Ecto neural progenitor cell (in vitro differentiated cells): ENCODE measurements around the gene GADD45GIP1.
"Not testable (repeated sequence)": the region's sequence is repeated elsewhere in the genome, so short reads cannot be mapped to it uniquely, and the experiment has no call there.

Experiments used
- DNase-seq: peaks from one replicate; pipeline ENCODE4 v3.0.0-alpha.2; 2018; ENCODE audit warnings: low spot score

The GADD45GIP1 gene

DNA sequence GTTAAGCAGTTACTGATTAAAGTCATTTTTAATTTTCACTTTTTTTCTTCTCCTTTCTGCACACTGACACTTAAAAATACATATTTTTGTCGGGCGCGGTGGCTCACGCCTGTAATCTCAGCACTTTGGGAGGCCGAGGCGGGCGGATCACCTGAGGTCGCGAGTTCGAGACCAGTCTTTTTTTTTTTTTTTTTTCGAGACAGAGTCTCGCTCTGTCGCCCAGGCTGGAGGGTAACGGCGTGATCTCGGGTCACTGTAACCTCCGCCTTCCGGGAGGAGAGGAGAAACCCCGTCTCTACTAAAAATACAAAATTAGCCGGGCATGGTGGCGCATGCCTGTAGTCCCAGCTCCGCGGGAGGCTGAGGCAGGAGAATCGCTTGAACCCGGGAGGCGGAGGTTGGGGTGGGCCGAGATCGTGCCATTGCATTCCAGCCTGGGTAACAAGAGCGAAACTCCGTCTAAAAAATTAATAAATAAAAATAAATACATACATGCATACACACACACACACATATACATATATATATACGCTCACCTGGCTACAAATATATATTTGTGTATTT is 448 bp upstream of the GADD45GIP1 start:
- DNase-seq: not testable (repeated sequence)

- DNase-seq: no peak
Observed at GRCh38 chr19:12955996-12956395, 1.0 kb downstream of the GADD45GIP1 start.

GRCh38 chr19:12955575-12955974 is 1.4 kb downstream of the GADD45GIP1 start:
- DNase-seq: not testable (repeated sequence)

DNA sequence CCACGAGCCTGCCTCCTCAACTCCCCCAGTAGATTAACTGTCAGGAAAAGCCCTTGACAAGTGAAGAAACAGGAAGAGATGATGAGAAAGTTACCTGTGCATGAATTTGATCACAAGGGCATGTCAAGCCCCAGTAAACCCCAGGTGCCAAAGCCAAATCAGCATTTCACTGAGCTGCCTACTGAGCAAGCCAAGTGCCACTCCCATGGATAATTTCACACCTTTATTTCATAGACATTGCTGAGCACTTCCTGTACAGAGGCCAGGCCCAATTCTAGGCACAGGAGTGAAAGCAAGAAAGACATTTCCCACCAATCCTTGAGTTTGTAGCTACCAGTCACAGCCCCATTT is 2.4 kb downstream of the GADD45GIP1 start:
- no peak for DNase-seq

DNA sequence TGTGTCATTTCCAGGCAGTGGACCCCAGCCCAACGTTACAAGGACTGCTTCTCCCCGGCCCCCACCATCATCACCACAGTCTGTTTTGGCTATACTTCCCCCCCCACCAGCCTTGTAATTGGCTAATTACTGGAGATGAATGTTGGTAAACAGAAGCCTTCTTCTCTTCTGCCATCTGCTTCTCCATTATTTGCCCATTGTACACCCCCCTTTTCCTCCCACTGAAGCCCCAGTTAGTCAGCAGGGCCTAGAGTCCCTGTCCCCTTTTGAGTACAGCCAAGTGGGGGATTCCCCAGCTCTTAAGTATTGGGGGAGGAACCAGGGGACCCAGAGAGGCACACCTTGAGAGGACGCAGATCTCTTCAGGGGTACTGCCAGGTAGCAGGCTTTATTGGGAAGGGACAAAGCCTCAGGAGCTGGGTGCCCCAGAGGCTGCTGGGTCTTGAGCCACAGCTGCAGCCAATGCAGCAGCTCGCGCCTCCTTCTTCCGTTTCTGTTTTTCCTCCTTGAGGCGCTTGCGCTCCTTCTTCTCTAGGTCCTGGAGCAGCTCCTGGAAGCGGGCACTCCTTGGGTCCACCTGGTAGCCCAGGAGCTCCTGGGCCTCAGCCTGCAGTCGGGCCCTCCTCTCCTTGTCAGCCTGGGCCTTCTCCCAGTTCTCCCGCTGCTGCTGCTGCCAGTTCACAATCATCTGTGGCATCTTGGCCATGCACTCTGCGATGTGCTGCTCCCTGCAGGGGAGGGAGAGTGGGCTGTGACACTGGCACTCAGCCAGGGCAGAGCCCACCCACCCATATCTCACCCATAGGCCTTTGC is 3.0 kb downstream of the GADD45GIP1 start:
- no peak for DNase-seq

DNA sequence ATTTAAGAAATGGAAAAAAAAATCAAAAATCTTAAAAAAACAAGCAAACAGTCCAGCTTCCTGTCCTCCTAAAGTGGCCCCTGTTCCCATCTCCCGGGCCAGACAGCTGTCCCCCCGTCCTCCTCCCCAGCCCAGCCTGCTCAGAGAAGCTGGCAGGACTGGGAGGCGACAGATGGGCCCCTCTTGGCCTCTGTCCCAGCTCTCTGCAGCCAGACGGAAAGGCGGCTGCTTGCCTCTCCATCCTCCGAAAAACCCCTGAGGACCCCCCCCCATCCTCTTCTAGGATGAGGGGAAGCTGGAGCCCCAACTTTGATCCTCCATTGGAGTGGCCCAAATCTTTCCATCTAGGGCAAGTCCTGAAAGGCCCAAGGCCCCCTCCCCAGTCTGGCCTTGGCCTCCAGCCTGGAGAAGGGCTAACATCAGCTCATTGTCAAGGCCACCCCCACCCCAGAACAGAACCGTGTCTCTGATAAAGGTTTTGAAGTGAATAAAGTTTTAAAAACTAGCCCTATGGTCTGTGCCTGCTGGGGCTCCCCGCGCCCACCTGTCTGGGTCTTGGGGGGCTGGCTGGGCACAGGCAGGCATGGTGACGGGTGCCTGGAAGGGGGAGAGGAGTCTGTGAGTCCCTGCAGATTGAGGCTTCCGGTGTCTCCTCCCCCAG is 3.8 kb downstream of the GADD45GIP1 start:
- no peak for DNase-seq

DNA sequence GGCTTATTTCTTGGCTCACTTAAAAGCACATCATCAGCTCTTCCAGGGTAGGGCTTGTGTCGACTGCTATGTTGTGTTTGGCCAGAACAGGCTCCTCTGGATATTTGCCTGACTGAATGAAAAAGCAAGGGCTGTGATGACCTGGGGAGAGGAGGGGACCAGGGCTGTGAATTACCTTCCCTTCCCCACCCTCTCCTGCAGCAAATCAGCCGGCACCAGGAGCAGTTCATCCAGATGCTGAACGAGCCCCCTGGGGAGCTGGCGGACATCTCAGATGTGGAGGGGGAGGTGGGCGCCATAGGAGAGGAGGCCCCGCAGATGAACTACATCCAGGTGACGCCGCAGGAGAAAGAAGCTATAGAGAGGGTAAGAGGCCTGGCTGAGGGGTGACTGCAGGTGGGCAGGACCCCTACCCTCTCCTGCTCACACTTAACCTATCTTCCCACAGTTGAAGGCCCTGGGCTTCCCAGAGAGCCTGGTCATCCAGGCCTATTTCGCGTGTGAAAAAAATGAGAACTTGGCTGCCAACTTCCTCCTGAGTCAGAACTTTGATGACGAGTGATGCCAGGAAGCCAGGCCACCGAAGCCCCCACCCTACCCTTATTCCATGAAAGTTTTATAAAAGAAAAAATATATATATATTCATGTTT is 4.4 kb downstream of the GADD45GIP1 start:
- DNase-seq: no peak

GRCh38 chr19:12952050-12952449 is 5.0 kb downstream of the GADD45GIP1 start:
- DNase-seq: not testable (repeated sequence)

GRCh38 chr19:12949363-12950283 is 7.4 kb downstream of the GADD45GIP1 start:
- DNase-seq: no peak

DNA sequence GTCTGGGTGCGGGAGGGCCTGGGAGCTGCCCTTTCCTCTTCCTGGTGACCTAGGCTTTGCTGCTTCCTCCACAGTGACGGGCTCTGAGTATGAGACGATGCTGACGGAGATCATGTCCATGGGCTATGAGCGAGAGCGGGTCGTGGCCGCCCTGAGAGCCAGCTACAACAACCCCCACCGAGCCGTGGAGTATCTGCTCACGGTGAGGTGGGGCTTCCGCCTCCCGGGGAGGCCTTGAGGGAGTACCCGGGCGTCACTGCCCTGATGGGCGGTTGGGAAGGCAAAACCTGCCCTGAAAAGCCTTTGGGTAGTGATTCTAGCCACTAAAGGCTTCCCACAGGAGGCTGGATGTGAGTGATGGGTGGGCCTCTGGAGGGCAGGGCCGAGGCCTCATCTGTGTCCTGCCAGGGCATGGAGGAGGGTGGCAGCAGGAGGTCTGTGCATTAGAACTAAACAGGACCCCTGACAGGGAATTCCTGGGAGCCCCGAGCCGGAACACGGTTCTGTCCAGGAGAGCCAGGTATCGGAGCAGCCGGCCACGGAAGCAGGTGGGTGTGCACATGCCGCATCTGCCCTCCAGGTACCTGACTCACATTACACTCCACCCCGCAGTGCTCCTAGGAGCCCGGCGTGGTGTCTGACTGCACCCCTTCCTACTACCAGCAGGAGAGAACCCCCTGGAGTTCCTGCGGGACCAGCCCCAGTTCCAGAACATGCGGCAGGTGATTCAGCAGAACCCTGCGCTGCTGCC is 8.2 kb downstream of the GADD45GIP1 start:
- no peak for DNase-seq

DNA sequence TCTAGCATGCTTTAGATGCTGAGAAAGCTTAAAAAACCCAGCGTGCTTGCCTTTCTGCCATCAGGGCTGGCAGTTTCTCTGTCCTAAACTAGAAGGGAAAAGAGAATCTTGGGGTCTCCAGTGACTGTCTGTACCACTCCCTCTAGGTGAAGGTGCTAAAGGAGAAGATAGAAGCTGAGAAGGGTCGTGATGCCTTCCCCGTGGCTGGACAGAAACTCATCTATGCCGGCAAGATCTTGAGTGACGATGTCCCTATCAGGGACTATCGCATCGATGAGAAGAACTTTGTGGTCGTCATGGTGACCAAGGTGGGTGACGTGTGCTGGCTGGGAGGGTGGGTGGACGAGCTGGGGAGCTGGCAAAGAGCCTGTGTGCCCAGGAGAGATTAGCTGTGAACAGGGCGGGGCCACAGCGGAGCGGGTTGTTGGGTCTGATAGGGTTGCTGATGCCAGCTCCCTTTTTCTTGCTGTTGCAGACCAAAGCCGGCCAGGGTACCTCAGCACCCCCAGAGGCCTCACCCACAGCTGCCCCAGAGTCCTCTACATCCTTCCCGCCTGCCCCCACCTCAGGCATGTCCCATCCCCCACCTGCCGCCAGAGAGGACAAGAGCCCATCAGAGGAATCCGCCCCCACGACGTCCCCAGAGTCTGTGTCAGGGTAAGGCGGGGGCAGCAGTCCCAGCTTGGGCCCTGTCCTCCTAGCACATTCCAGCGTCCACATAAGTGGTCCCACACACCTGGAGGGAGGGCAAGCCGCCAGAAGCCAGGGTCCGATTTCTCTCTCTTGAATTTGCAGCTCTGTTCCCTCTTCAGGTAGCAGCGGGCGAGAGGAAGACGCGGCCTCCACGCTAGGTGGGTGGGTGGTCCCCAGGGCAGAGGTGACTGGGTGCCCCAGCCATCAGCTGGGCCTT is 9.1 kb downstream of the GADD45GIP1 start:
- DNase-seq: no peak

DNA sequence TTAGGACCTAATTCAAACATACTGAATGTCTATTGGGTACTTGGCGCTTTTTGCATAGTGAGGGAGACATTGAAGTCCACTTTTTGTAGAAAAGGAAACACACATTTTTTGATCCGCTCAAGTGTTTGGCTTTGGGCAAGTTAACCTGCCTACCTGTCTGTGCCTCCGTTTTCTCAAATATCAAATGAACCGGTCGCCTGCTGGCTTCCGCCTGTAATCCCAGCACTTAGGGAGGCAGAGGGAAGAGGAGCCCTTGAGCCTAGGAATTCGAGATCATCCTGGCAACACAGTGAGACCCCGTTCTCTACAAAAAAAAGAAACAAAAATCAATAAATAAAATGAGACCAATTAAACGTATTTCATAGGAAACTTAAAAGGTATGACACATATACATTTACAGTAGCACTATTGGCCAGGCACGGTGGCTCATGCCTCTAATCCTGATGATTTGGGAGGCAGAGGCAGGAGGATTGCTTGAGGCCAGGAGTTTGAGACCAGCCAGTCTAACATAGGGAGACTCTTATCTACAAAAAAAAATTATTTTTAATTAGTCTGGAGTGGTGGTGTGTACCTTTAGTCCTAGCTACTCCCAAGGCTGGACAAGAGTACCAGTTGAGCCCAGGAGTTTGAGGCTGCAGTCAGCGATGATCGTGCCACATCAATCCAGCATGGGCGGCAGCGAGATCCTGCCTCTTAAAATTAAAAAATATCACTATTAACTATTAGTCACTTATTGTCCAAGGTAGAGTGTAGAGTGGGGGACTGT is 10.1 kb downstream of the GADD45GIP1 start:
- no peak for DNase-seq

DNA sequence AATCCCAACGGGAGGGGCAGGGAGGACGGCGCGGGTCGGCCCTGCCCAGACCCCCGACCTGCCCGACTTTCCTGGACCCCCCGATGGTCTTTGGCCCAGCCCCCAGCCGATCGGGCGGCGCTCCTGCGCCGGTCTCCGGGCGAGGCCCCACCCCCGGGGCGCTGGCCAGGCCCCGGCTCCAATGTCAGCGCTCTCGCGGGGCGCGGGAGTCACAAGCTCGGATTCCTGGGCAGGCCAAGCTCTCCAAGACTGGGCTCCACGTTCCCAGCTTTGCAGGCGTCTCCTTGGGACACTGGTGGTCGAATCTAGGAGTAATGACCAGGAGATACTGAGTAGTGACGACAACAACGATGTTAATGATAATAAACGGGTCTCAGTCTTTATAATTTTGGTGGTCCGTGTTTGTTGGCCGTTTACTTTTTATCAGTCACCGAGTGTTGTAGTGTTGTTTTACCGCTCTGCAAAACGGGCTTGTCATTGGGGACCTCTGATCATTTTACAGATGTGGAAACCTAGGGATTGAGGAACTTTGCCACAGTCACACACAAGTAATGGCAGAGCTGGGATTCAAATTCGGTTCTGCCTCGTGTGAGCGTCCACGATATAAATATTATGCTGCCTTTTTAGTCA is 10.8 kb downstream of the GADD45GIP1 start:
- DNase-seq: peak; percentile 89

- DNase-seq: peak; percentile 99
Observed at GRCh38 chr19:12945479-12946091, 11.4 kb downstream of the GADD45GIP1 start, which contains the start of gene RAD23A. Gene RAD23A, plus strand, starts transcription at chr19:12945862. Its CDS starts 87 bp downstream, at chr19:12945949.

DNA sequence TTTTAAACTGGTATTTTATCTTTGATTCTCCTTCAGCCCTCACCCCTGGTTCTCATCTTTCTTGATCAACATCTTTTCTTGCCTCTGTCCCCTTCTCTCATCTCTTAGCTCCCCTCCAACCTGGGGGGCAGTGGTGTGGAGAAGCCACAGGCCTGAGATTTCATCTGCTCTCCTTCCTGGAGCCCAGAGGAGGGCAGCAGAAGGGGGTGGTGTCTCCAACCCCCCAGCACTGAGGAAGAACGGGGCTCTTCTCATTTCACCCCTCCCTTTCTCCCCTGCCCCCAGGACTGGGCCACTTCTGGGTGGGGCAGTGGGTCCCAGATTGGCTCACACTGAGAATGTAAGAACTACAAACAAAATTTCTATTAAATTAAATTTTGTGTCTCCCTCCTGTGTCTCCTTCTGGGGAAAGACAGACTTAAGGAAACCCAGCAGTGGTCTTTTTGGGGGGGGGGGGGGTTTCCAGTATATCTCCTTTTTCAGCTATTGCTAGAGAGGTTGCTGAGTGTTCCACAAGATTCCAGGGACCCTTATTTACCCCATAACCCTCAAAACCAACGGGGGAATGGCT is 12.8 kb downstream of the GADD45GIP1 start:
- DNase-seq: no peak

DNA sequence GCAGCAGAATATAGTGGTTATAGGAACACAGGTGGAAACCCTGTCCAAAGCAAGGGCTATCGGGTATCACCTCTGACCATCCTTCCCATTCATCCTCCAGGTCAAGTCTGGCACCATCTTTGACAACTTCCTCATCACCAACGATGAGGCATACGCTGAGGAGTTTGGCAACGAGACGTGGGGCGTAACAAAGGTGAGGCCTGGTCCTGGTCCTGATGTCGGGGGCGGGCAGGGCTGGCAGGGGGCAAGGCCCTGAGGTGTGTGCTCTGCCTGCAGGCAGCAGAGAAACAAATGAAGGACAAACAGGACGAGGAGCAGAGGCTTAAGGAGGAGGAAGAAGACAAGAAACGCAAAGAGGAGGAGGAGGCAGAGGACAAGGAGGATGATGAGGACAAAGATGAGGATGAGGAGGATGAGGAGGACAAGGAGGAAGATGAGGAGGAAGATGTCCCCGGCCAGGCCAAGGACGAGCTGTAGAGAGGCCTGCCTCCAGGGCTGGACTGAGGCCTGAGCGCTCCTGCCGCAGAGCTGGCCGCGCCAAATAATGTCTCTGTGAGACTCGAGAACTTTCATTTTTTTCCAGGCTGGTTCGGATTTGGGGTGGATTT is 13.5 kb downstream of the GADD45GIP1 start:
- DNase-seq: no peak

DNA sequence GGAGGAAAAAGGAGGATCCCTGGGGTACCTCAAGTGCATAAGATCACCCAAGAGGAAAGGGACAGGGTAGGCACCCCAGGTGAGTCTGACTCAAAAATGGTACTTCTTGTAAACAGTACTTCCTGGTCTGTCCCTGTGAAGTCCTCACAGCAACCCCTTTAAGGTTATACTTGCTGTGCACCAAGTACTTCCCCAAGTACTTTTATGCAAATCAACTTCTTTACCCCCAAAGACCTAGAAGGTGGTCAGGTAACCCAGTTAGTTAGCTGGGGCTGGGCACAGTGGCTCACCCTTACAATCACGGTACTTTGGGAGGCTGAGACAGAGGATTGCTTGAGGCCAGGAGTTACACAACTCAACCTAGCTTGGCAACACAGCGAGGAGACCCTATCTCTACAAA is 16.1 kb downstream of the GADD45GIP1 start:
- DNase-seq: no peak
